Cardiac muscle cell (in vitro differentiated cells and primary cell): ENCODE data around the gene FAM117B. TPM values are rescaled to one million over a fixed set of nuclear protein-coding genes. Genes with fewer than 3 reads are reported as not detected.

ENCODE experiments used
- DNase-seq, 2 donors: peaks; one replicate each; pipeline versions ENCODE4 v3.0.0 to v3.0.0-alpha.2; 2010 to 2017; ENCODE audit warnings: low read depth in 1 of 2, low spot score in 1 of 2
- H3K27ac ChIP-seq: fragments of 200-600 bp; sonication (generic); 2 replicates; pipeline ENCODE4 v1.5.1; 2016
- H3K27me3 ChIP-seq: fragments of 200-600 bp; sonication (generic); 2 replicates; pipeline ENCODE4 v1.6.0; 2016; ENCODE audit warnings: control low read depth
- H3K36me3 ChIP-seq: fragments of 200-600 bp; sonication (generic); 2 replicates; pipeline ENCODE4 v1.5.1; 2016; ENCODE audit warnings: control low read depth
- H3K4me1 ChIP-seq: fragments of 200-600 bp; sonication (generic); 2 replicates; pipeline ENCODE4 v1.8.1; 2017; ENCODE audit warnings: low read depth, mild to moderate bottlenecking, mixed run types
- H3K4me3 ChIP-seq: fragments of 200-600 bp; sonication (generic); 2 replicates; pipeline ENCODE4 v1.5.1; 2016; ENCODE audit warnings: mild to moderate bottlenecking
- H3K9me3 ChIP-seq: fragments of 200-600 bp; sonication (generic); 2 replicates; pipeline ENCODE4 v1.5.1; 2017; ENCODE audit warnings: low read depth, mild to moderate bottlenecking, control low read depth
- CTCF ChIP-seq: IDR thresholded peaks from 2 replicates; pipeline ENCODE4 v1.5.1; 2012; ENCODE audit warnings: low read depth, mild to moderate bottlenecking, low read length
- polyA plus RNA-seq: library from polyadenylated mRNA; unstranded; fragments of >200 nt; fragmentation: Nextera tagmentation; extraction: Ambion mirVana; gene quantifications from 2 replicates; pipeline ENCODE4 v1.2.1, GENCODE V29; 2016
- total RNA-seq: library from RNA; depleted of rRNA; stranded (reverse); fragments of >200 nt; gene quantifications from 2 replicates; pipeline ENCODE4 v1.2.3, GENCODE V29; 2016

FAM117B gene
- total and polyA plus RNA-seq, 2 experiments from 2014 or later, result 8.5 to 11.4 TPM

GRCh38 chr2:202610380-202610779 lies 24.4 kb upstream of the FAM117B start:
- no peak overlapping the region for H3K4me3 ChIP-seq

GRCh38 chr2:202612145-202612544 lies 22.6 kb upstream of the FAM117B start:
- Histone ChIP-seq H3K4me3 (no peak overlapping the region), H3K27ac (no peak overlapping the region), H3K27me3 (no peaks in the 10 kb centered on the region), H3K36me3 (no peaks in the 10 kb centered on the region), H3K9me3 (no peaks in the 10 kb centered on the region), H3K4me1 (peaks cover 13% of the 10 kb centered on the region)
- TF ChIP-seq CTCF, result no peak
- DNase-seq, result no peak

More at GRCh38 chr2:202610380-202610779, 24.4 kb upstream of the FAM117B start:
- Histone ChIP-seq H3K27ac (no peak overlapping the region), H3K4me1 (peaks cover 13% of the 10 kb centered on the region), H3K36me3 (no peaks in the 10 kb centered on the region), H3K9me3 (no peaks in the 10 kb centered on the region), H3K27me3 (no peaks in the 10 kb centered on the region)
- no peak for DNase-seq
- TF ChIP-seq CTCF, result no peak

- no peak for DNase-seq
- Histone ChIP-seq H3K4me1 (peaks cover 13% of the 10 kb centered on the region), H3K4me3 (no peak overlapping the region), H3K9me3 (no peaks in the 10 kb centered on the region), H3K36me3 (no peaks in the 10 kb centered on the region), H3K27ac (no peak overlapping the region), H3K27me3 (no peaks in the 10 kb centered on the region)
- no peak for TF ChIP-seq CTCF
Observed at GRCh38 chr2:202613479-202613878, 21.3 kb upstream of the FAM117B start.

- TF ChIP-seq CTCF, result no peak
- H3K9me3 ChIP-seq, result no peaks in the 10 kb centered on the region
- H3K27ac ChIP-seq, result no peak overlapping the region
- no peaks in the 10 kb centered on the region for H3K36me3 ChIP-seq
- DNase-seq, result no peak
- no peaks in the 10 kb centered on the region for H3K4me1 ChIP-seq
- H3K27me3 ChIP-seq, result no peaks in the 10 kb centered on the region
- H3K4me3 ChIP-seq, result no peak overlapping the region
Observed at GRCh38 chr2:202624133-202624532, 10.6 kb upstream of the FAM117B start.

GRCh38 chr2:202627042-202627441 lies 7.7 kb upstream of the FAM117B start:
- Histone ChIP-seq H3K27me3 (no peaks in the 10 kb centered on the region), H3K4me1 (no peaks in the 10 kb centered on the region), H3K9me3 (no peaks in the 10 kb centered on the region), H3K36me3 (no peaks in the 10 kb centered on the region), H3K4me3 (no peak overlapping the region), H3K27ac (no peak overlapping the region)
- no peak for TF ChIP-seq CTCF
- DNase-seq, result no peak
